HEK293 (cell line): ENCODE data around the gene HRC.

Experiments used
- FEZF1 ChIP-seq: fragments of 450-650 bp; formaldehyde crosslinking; IDR thresholded peaks from 2 replicates; pipeline ENCODE4 v1.5.1; 2016; ENCODE audit warnings: missing biosample characterization, missing genetic modification characterization
- IKZF3 ChIP-seq: fragments of 450-650 bp; IDR thresholded peaks from 2 replicates; pipeline ENCODE4 v1.5.0; 2018; ENCODE audit warnings: missing biosample characterization, mild to moderate bottlenecking, missing genetic modification characterization, moderate library complexity
- KLF16 ChIP-seq: fragments of 450-650 bp; formaldehyde crosslinking; IDR thresholded peaks from 2 replicates; pipeline ENCODE4 v1.5.1; 2017; ENCODE audit warnings: missing biosample characterization, missing genetic modification characterization
- ZNF530 ChIP-seq: fragments of 450-650 bp; formaldehyde crosslinking; IDR thresholded peaks from 2 replicates; pipeline ENCODE4 v1.5.1; 2016; ENCODE audit warnings: low read depth, missing biosample characterization, missing genetic modification characterization
- ZNF777 ChIP-seq: fragments of 450-650 bp; formaldehyde crosslinking; IDR thresholded peaks from 2 replicates; pipeline ENCODE4 v1.5.1; 2017; ENCODE audit warnings: missing biosample characterization, missing genetic modification characterization, borderline replicate concordance
- ZSCAN23 ChIP-seq: fragments of 450-650 bp; formaldehyde crosslinking; IDR thresholded peaks from 2 replicates; pipeline ENCODE4 v1.5.1; 2016; ENCODE audit warnings: missing biosample characterization, missing genetic modification characterization
- TF ChIP-seq, protein P1 (sequence below): fragments of 450-650 bp; formaldehyde crosslinking; IDR thresholded peaks from 2 replicates; pipeline ENCODE4 v1.5.1; 2016; ENCODE audit warnings: missing biosample characterization, missing genetic modification characterization
- TF ChIP-seq, protein P2 (sequence below): fragments of 450-650 bp; formaldehyde crosslinking; IDR thresholded peaks from 2 replicates; pipeline ENCODE4 v1.5.1; 2016; ENCODE audit warnings: missing biosample characterization, missing genetic modification characterization

- TF ChIP-seq, protein P1, sequence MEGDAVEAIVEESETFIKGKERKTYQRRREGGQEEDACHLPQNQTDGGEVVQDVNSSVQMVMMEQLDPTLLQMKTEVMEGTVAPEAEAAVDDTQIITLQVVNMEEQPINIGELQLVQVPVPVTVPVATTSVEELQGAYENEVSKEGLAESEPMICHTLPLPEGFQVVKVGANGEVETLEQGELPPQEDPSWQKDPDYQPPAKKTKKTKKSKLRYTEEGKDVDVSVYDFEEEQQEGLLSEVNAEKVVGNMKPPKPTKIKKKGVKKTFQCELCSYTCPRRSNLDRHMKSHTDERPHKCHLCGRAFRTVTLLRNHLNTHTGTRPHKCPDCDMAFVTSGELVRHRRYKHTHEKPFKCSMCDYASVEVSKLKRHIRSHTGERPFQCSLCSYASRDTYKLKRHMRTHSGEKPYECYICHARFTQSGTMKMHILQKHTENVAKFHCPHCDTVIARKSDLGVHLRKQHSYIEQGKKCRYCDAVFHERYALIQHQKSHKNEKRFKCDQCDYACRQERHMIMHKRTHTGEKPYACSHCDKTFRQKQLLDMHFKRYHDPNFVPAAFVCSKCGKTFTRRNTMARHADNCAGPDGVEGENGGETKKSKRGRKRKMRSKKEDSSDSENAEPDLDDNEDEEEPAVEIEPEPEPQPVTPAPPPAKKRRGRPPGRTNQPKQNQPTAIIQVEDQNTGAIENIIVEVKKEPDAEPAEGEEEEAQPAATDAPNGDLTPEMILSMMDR (tag by site-specific recombination), result no peak
- TF ChIP-seq ZNF530 (tag by site-specific recombination) (no peak), ZNF777 (tag by site-specific recombination) (no peak), FEZF1 (no peak), KLF16 (tag by site-specific recombination) (no peak), IKZF3 (tag by site-specific recombination) (no peak), ZSCAN23 (tag by site-specific recombination) (no peak)
- TF ChIP-seq, protein P2, sequence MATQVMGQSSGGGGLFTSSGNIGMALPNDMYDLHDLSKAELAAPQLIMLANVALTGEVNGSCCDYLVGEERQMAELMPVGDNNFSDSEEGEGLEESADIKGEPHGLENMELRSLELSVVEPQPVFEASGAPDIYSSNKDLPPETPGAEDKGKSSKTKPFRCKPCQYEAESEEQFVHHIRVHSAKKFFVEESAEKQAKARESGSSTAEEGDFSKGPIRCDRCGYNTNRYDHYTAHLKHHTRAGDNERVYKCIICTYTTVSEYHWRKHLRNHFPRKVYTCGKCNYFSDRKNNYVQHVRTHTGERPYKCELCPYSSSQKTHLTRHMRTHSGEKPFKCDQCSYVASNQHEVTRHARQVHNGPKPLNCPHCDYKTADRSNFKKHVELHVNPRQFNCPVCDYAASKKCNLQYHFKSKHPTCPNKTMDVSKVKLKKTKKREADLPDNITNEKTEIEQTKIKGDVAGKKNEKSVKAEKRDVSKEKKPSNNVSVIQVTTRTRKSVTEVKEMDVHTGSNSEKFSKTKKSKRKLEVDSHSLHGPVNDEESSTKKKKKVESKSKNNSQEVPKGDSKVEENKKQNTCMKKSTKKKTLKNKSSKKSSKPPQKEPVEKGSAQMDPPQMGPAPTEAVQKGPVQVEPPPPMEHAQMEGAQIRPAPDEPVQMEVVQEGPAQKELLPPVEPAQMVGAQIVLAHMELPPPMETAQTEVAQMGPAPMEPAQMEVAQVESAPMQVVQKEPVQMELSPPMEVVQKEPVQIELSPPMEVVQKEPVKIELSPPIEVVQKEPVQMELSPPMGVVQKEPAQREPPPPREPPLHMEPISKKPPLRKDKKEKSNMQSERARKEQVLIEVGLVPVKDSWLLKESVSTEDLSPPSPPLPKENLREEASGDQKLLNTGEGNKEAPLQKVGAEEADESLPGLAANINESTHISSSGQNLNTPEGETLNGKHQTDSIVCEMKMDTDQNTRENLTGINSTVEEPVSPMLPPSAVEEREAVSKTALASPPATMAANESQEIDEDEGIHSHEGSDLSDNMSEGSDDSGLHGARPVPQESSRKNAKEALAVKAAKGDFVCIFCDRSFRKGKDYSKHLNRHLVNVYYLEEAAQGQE (tag by site-specific recombination), result no peak
These were observed 45.5 kb downstream of the HRC start for GRCh38 chr19:49109569-49110233.
